ENCODE data around the gene GATD1.
"Not testable (repeated sequence)": the region's sequence is repeated elsewhere in the genome, so short reads cannot be mapped to it uniquely, and the experiment has no call there.

GATD1 gene

GRCh38 chr11:761526-762108 is 15.7 kb downstream of the GATD1 start:
- no peak for FAIRE-seq

GRCh38 chr11:760236-760635 is 17.1 kb downstream of the GATD1 start:
- FAIRE-seq: no peak

- no peak for FAIRE-seq
Observed at GRCh38 chr11:749731-750130, 27.6 kb downstream of the GATD1 start.

GRCh38 chr11:748007-748359 is 29.3 kb downstream of the GATD1 start:
- no peak for FAIRE-seq

GRCh38 chr11:747158-748006 is 29.9 kb downstream of the GATD1 start, which contains the start of gene TALDO1:
Gene TALDO1 (plus strand): TSS chr11:747464. CDS start chr11:747482, 18 bp downstream.
- no peak for FAIRE-seq

- FAIRE-seq: no peak
Observed at GRCh38 chr11:746289-747157, 30.8 kb downstream of the GATD1 start.

GRCh38 chr11:745428-745827 is 31.9 kb downstream of the GATD1 start:
- FAIRE-seq: no peak

GRCh38 chr11:742571-743201 is 34.6 kb downstream of the GATD1 start:
- FAIRE-seq: no peak

GRCh38 chr11:742156-742546 is 35.1 kb downstream of the GATD1 start:
- FAIRE-seq: no peak

GRCh38 chr11:737899-738298 is 39.4 kb downstream of the GATD1 start:
- not testable (repeated sequence) for FAIRE-seq

- FAIRE-seq: no peak
Observed at GRCh38 chr11:737366-737765, 39.9 kb downstream of the GATD1 start.

GRCh38 chr11:734541-734940 is 42.7 kb downstream of the GATD1 start:
- FAIRE-seq: not testable (repeated sequence)

- FAIRE-seq: no peak
Observed at GRCh38 chr11:733072-733471, 44.2 kb downstream of the GATD1 start.

- FAIRE-seq: no peak
Observed at GRCh38 chr11:729492-730074, 47.7 kb downstream of the GATD1 start.

- FAIRE-seq: no peak
Observed at GRCh38 chr11:728901-729491, 48.3 kb downstream of the GATD1 start.

GRCh38 chr11:727859-728748 is 49.2 kb downstream of the GATD1 start:
- FAIRE-seq: no peak

- no peak for FAIRE-seq
Observed at GRCh38 chr11:727281-727701, 50.0 kb downstream of the GATD1 start.

- no peak for FAIRE-seq
Observed at GRCh38 chr11:726278-727220, 50.7 kb downstream of the GATD1 start.

GRCh38 chr11:725624-726202 is 51.6 kb downstream of the GATD1 start:
- FAIRE-seq: no peak

Data from A204.1 (cell line).